Activated T-cell treated with anti-CD3 and anti-CD28 coated beads, Interleukin-2, amount 50 U/mL, for 24 hours (primary cell): ENCODE results near the gene SDHC.
A peak's percentile ranks its signal among the peaks of the same experiment; 100 is the strongest.

Experiments used
- DNase-seq: peaks from one replicate; pipeline ENCODE4 v3.0.0-alpha.2; 2020
- H3K27ac Mint-ChIP-seq: 2 replicates; pipeline ENCODE4 v1.8.0; 2020; ENCODE audit warnings: mild to moderate bottlenecking, mixed read lengths
- H3K27me3 Mint-ChIP-seq: 2 replicates; pipeline ENCODE4 v1.8.0; 2020; ENCODE audit warnings: mixed read lengths
- H3K36me3 Mint-ChIP-seq: 2 replicates; pipeline ENCODE4 v1.8.0; 2020; ENCODE audit warnings: low read depth, mixed read lengths
- H3K4me1 Mint-ChIP-seq: 2 replicates; pipeline ENCODE4 v1.8.0; 2020; ENCODE audit warnings: low read depth, mixed read lengths
- H3K4me3 Mint-ChIP-seq: 2 replicates; pipeline ENCODE4 v1.8.0; 2020; ENCODE audit warnings: mild to moderate bottlenecking, moderate library complexity, mixed read lengths
- H3K9me3 Mint-ChIP-seq: 2 replicates; pipeline ENCODE4 v1.8.0; 2020; ENCODE audit warnings: mixed read lengths

The SDHC gene

GRCh38 chr1:161342177-161342576 lies 28.0 kb downstream of the SDHC start:
- Mint-ChIP-seq H3K27me3 (no peaks in the 10 kb centered on the region), H3K9me3 (no peaks in the 10 kb centered on the region), H3K27ac (no peak overlapping the region), H3K4me1 (peaks cover 9% of the 10 kb centered on the region), H3K4me3 (no peak overlapping the region), H3K36me3 (peaks cover 81% of the 10 kb centered on the region)
- DNase-seq: no peak

DNA sequence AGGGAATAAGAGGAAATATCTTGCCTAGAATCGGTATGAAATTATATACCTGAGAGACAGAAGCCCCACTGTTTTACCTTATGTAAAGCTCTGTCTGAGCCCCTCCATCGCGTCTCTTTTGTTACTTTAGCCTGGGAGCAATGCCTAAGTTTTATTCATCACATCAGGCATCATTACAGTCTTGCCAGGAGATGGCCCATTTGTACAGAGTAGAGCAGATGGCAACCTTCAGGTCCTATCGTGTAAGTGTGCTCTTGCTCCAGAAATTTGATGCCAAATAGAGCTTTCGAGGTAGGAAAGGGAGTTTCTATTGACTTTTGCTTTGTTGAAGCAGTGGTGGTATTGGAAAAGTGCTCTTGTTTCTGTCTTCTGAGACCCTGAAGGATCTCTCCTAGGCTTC lies 28.6 kb downstream of the SDHC start:
- H3K4me3 Mint-ChIP-seq: no peak overlapping the region
- H3K27me3 Mint-ChIP-seq: no peaks in the 10 kb centered on the region
- H3K36me3 Mint-ChIP-seq: peaks cover 75% of the 10 kb centered on the region
- no peak for DNase-seq
- no peaks in the 10 kb centered on the region for H3K9me3 Mint-ChIP-seq
- no peak overlapping the region for H3K27ac Mint-ChIP-seq
- H3K4me1 Mint-ChIP-seq: peaks cover 7% of the 10 kb centered on the region

DNA sequence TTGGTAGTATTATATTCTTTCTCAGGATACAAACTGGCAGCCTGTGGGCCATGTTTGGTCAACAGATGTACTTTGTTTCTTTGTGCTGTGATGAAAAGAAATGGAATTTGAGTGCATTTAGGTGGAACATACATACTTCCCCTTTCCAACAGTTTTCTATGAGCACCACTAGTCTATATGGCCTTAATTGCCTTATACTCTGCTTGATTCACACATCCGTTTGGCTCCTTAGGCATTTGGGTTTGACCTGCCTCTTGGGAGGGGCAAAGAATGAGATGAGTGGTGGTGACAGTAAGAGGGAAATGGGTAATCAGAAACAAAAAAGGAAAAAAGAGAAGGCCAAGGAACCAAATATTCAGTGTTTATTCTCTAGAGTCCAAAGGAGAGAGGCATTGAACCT lies 36.5 kb downstream of the SDHC start:
- H3K36me3 Mint-ChIP-seq: peaks cover 57% of the 10 kb centered on the region
- no peak overlapping the region for H3K4me3 Mint-ChIP-seq
- H3K27me3 Mint-ChIP-seq: no peaks in the 10 kb centered on the region
- DNase-seq: no peak
- no peaks in the 10 kb centered on the region for H3K9me3 Mint-ChIP-seq
- peaks cover 13% of the 10 kb centered on the region for H3K4me1 Mint-ChIP-seq
- peak overlapping the region; percentile 41 for H3K27ac Mint-ChIP-seq

GRCh38 chr1:161351482-161351881 lies 37.3 kb downstream of the SDHC start:
- H3K27me3 Mint-ChIP-seq: no peaks in the 10 kb centered on the region
- H3K9me3 Mint-ChIP-seq: no peaks in the 10 kb centered on the region
- DNase-seq: no peak
- H3K4me1 Mint-ChIP-seq: peaks cover 13% of the 10 kb centered on the region
- H3K4me3 Mint-ChIP-seq: no peak overlapping the region
- H3K27ac Mint-ChIP-seq: peak overlapping the region; percentile 58
- peaks cover 59% of the 10 kb centered on the region for H3K36me3 Mint-ChIP-seq

DNA sequence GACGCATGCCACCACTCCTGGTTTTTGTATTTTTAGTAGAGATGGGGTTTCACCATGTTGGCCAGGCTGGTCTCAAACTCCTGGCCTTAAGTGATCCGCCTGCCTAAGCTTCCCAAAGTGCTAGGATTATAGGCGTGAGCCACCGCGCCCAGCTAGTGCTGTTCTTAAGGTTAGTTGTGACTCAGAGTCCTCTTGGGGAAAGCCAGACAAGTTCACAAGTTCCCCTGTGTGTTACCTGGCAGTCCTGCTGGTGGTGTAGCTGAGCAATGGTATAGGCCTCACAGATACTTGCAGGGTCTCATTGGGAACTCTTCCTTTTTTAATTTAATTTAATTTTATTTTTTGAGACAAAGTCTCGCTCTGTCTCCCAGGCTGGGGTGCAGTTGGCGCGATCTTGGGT lies 42.9 kb downstream of the SDHC start:
- Mint-ChIP-seq H3K9me3 (no peaks in the 10 kb centered on the region), H3K36me3 (peaks cover 67% of the 10 kb centered on the region), H3K4me1 (peaks cover 11% of the 10 kb centered on the region), H3K27ac (no peak overlapping the region), H3K27me3 (no peaks in the 10 kb centered on the region), H3K4me3 (no peak overlapping the region)
- no peak for DNase-seq

GRCh38 chr1:161359291-161359690 lies 45.1 kb downstream of the SDHC start:
- no peak for DNase-seq
- Mint-ChIP-seq H3K4me3 (no peak overlapping the region), H3K4me1 (peaks cover 17% of the 10 kb centered on the region), H3K27ac (peak overlapping the region; percentile 78), H3K36me3 (peaks cover 66% of the 10 kb centered on the region), H3K9me3 (no peaks in the 10 kb centered on the region), H3K27me3 (no peaks in the 10 kb centered on the region)

DNA sequence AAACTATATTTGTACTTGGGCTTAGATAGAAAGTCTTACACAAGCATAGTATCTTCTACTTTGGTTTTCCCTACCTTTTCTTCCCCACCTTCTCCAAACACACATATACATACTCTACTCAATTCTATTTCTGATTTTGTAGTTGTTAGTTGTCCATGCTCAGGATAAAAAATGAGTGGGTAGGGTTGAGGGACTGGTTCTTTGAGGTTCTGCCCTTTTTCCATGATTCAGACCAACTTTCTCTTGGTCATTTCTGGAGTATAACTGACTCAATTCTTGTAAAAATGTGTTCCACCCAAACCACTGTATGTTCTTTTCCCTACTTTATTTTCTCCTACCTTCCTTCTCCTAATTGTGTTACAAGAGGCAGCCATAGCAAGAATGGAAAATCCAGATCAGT lies 50.2 kb downstream of the SDHC start:
- Mint-ChIP-seq H3K9me3 (no peaks in the 10 kb centered on the region), H3K4me1 (peaks cover 26% of the 10 kb centered on the region), H3K27ac (peak overlapping the region; percentile 78), H3K4me3 (no peak overlapping the region), H3K36me3 (peaks cover 65% of the 10 kb centered on the region), H3K27me3 (no peaks in the 10 kb centered on the region)
- DNase-seq: no peak

DNA sequence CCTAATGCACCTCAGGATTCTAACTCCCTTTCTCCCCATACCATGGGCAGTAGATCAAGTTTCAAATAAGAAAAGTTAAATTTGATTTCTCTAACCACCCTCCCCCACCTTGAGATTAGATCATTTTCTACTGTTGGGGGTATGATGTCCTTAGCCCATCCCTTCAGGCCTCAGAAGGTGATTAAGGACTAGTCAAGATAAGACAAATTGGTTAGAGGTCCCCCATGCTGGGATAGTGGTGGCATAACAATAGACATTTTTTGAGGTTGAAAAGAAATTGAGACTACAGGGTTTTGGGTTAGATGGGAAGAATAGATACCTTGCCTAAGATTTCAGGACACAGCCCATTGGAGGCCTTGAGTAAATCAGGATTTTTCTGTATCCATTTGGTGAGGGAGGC lies 51.0 kb downstream of the SDHC start:
- H3K9me3 Mint-ChIP-seq: no peaks in the 10 kb centered on the region
- no peaks in the 10 kb centered on the region for H3K27me3 Mint-ChIP-seq
- H3K4me3 Mint-ChIP-seq: no peak overlapping the region
- H3K36me3 Mint-ChIP-seq: peaks cover 59% of the 10 kb centered on the region
- peak overlapping the region; percentile 78 for H3K27ac Mint-ChIP-seq
- DNase-seq: no peak
- H3K4me1 Mint-ChIP-seq: peaks cover 21% of the 10 kb centered on the region

DNA sequence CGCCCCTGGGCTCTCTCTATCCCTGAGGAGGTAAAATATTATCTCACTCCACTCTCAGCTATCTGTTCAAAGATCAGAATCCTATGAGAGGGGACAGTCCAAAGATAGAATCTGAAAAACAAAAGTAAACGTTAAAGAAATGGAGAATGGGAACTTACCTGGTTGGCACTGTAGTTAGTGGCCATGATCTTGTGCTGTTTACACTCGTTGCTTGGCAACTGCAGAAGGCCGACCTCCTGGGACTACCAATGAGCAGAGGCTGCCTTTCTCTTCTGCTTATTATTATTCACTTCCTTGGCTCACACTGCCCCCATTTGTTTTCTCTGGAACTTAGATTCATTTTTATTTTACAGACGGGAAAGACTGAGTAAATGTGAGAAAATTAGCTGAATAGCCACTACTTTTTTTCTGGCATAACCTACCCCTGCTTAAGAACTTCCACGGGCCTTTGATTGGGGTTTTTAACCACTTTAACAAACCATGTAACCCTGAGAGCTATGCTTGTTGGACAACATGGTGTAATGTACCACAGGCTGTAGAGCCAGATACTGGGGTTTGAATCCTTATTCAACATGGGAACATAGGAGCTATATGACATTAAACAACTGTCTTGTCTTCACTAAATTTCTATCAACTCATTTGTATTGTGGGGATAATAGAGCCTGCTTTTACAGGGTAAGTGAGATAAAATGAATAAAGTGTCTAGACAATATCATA lies 53.7 kb downstream of the SDHC start, which contains the start of gene CFAP126:
TSS of gene CFAP126 (minus strand) at position 193 of the 717 bp plus-strand sequence. CDS start at position 185, 8 bp downstream.
- Mint-ChIP-seq H3K4me1 (peaks cover 21% of the 10 kb centered on the region), H3K27me3 (no peaks in the 10 kb centered on the region), H3K4me3 (no peak within 1 kb of the TSS), H3K27ac (peak within 1 kb of the TSS; percentile 57), H3K36me3 (peaks cover 49% of the 10 kb centered on the region), H3K9me3 (no peaks in the 10 kb centered on the region)
- DNase-seq: no peak

DNA sequence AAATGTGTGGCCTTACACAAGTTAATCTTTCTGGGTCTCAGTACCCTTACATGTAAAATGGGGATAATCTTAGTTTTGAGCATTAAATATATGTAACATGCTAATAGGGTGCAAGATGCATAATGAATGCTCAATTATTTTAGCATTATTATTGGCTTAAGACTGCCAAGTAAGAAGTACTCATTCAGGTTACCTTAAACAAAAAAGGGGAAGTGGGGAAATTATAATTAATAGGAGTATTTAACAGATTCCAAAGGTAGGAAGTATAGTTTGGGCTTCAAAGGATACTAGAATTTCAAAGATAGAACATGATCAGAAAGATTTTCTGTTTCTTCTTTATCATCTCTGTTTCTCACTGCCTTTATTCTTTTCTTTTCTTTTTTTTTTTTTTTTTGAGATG lies 59.3 kb downstream of the SDHC start:
- Mint-ChIP-seq H3K4me3 (no peak overlapping the region), H3K36me3 (peaks cover 5% of the 10 kb centered on the region), H3K9me3 (no peaks in the 10 kb centered on the region), H3K27ac (no peak overlapping the region), H3K27me3 (no peaks in the 10 kb centered on the region), H3K4me1 (no peaks in the 10 kb centered on the region)
- no peak for DNase-seq

- no peak overlapping the region for H3K27ac Mint-ChIP-seq
- H3K27me3 Mint-ChIP-seq: no peaks in the 10 kb centered on the region
- no peaks in the 10 kb centered on the region for H3K9me3 Mint-ChIP-seq
- no peak overlapping the region for H3K4me3 Mint-ChIP-seq
- no peak for DNase-seq
- H3K36me3 Mint-ChIP-seq: no peaks in the 10 kb centered on the region
- H3K4me1 Mint-ChIP-seq: peaks cover 4% of the 10 kb centered on the region
Observed at GRCh38 chr1:161374373-161374772, 60.2 kb downstream of the SDHC start.

DNA sequence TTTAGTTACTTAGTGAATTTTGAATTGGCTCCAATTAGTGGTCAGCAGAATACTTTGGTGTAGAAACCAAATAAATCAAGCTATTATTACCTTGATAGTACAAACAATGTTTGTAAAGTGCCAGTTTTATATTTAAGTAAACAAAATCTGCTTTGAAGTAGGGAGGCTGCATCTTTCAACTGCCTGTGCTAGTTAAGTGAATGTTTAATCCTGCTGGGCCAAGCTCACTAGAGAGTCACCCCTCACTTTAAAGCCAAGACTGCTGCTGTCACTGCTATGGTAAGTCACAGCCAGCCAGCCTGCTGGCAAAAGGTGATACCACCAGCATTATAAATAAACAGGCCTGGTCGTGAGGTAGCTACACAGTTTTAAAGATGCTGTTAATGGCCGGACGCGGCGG lies 63.8 kb downstream of the SDHC start:
- Mint-ChIP-seq H3K4me1 (peaks cover 11% of the 10 kb centered on the region), H3K4me3 (no peak overlapping the region), H3K36me3 (no peaks in the 10 kb centered on the region), H3K27me3 (no peaks in the 10 kb centered on the region), H3K9me3 (no peaks in the 10 kb centered on the region), H3K27ac (no peak overlapping the region)
- no peak for DNase-seq

DNA sequence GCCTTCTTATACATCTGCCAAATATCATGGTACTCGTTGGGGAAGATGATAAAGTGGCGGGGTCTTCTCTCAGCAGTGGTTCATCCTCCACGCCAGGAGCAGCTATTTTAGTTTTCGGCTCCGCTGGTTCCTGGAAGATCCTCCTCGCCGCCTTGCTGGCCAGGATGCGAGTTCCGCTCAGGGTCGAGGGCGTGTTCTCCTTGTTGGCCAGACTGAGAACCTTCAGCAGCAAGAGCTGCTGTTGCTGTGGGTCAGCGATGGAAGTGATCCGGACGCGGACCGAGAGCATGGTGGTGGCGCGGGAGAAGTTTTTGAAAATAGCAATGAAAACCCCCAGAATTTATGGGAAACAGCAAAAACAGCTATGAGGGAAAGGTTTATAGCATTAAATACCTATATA lies 64.9 kb downstream of the SDHC start:
- peak overlapping the region; percentile 67 for H3K4me3 Mint-ChIP-seq
- peaks cover 11% of the 10 kb centered on the region for H3K4me1 Mint-ChIP-seq
- H3K27ac Mint-ChIP-seq: peak overlapping the region; percentile 44
- peak; percentile 36 for DNase-seq
- H3K36me3 Mint-ChIP-seq: no peaks in the 10 kb centered on the region
- no peaks in the 10 kb centered on the region for H3K9me3 Mint-ChIP-seq
- no peaks in the 10 kb centered on the region for H3K27me3 Mint-ChIP-seq

DNA sequence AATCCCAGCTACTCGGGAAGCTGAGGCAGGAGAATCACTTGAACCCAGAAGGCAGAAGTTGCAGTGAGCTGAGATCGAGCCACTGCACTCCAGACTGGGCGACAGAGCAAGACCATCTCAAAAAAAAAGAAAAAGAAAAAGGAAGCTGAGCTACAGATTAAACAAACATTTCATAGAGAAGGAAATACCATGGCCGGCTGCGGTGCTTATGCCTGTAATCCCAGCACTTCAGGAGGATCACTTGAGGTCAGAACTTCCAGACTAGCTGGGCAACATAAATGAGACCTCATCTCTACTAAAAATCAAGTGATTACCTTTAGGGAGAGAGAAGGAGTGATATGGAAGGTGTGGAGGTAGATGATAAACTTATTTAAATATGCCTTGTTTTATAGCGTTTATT lies 67.5 kb downstream of the SDHC start:
- no peaks in the 10 kb centered on the region for H3K9me3 Mint-ChIP-seq
- DNase-seq: no peak
- peaks cover 18% of the 10 kb centered on the region for H3K4me1 Mint-ChIP-seq
- H3K27me3 Mint-ChIP-seq: no peaks in the 10 kb centered on the region
- H3K4me3 Mint-ChIP-seq: no peak overlapping the region
- H3K27ac Mint-ChIP-seq: no peak overlapping the region
- no peaks in the 10 kb centered on the region for H3K36me3 Mint-ChIP-seq

GRCh38 chr1:161382214-161383019 lies 68.2 kb downstream of the SDHC start:
- no peaks in the 10 kb centered on the region for H3K36me3 Mint-ChIP-seq
- DNase-seq: no peak

More at GRCh38 chr1:161382214-161383019, 68.2 kb downstream of the SDHC start:
- H3K9me3 Mint-ChIP-seq: no peaks in the 10 kb centered on the region
- no peaks in the 10 kb centered on the region for H3K27me3 Mint-ChIP-seq
- no peak overlapping the region for H3K4me3 Mint-ChIP-seq
- H3K4me1 Mint-ChIP-seq: peaks cover 25% of the 10 kb centered on the region
- no peak overlapping the region for H3K27ac Mint-ChIP-seq
